Activated CD8-positive, alpha-beta memory T cell treated with anti-CD3 and anti-CD28 coated beads for 36 hours (primary cell): ENCODE data around the gene ZNF362. TPM values are rescaled to one million over a fixed set of nuclear protein-coding genes. Genes with fewer than 3 reads are reported as not detected.

Experiments used
- CTCF ChIA-PET: fragments of 350-600 bp; sonication (Branson Sonifier 250); formaldehyde crosslinking; loops from one replicate; lab custom pipeline; 2021; ENCODE audit warnings: antibody characterized with exemption; lab: Charles Lee
- POLR2A ChIA-PET: fragments of 350-600 bp; sonication (Branson Sonifier 250); formaldehyde crosslinking; loops from one replicate; lab custom pipeline; 2021; ENCODE audit warnings: antibody characterized with exemption; lab: Charles Lee
- total RNA-seq, 2 experiments: library from RNA; stranded (reverse); gene quantifications; one replicate each; pipeline ENCODE4 v1.2.3, GENCODE V29; 2021

Gene ZNF362
- total RNA-seq, 2 experiments from 2014 or later = 7.8 to 7.9 TPM

DNA sequence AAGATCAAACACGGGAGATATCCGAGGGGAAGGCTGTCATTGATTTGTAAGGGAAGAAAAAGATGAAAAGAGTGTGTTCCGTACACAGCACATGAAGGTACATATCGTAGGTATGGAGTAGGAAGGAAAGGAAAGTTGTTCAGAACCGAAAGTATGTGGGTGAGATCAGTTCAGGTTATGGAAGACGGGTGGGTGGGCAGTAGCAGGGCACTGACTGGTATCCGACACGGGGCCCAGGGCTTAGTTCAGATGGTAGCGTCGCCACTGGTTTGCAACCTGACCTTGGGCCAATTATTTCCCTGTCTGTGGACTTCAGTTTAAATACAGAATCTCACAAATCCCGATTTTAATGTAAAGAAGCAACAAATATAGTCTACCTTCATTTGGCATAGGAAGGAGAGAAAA, 92.4 kb downstream of the ZNF362 start:
- CTCF ChIA-PET = no interaction called here
- POLR2A ChIA-PET = no interaction called here

- POLR2A ChIA-PET = interaction anchor here (0.6 to 1.0 kb wide), 4 partner anchors 11 to 122 kb away, joined by 3 to 6 read pairs (median 4); no protein-coding TSS in a partner anchor
Observed at GRCh38 chr1:33349081-33349759, 92.9 kb downstream of the ZNF362 start.

GRCh38 chr1:33349778-33350610, 93.7 kb downstream of the ZNF362 start:
- POLR2A ChIA-PET = interaction anchor here (0.6 to 1.0 kb wide), 5 partner anchors 12 to 699 kb away, joined by 3 to 6 read pairs (median 3); partner anchors contain the start of gene RBBP4
- CTCF ChIA-PET = interaction anchor here (1.6 kb wide), 1 partner anchor 54 kb away, joined by 5 read pairs; no protein-coding TSS in a partner anchor

More at GRCh38 chr1:33349081-33349759, 92.9 kb downstream of the ZNF362 start:
- CTCF ChIA-PET = interaction anchor here (1.6 kb wide), 1 partner anchor 54 kb away, joined by 5 read pairs; no protein-coding TSS in a partner anchor

Other genes with a start within 250 kb of the ZNF362 start
- 100 to 1,000 TPM; 384 TPM for gene AK2, start 219.6 kb upstream of the ZNF362 start, total RNA-seq
- 1 to 10 TPM; 2.0 to 3.4 TPM for gene AZIN2, start 175.3 kb upstream of the ZNF362 start, total RNA-seq
- 1 to 10 TPM; 4.5 to 5.3 TPM for gene TRIM62, start 74.4 kb upstream of the ZNF362 start, total RNA-seq
- gene A3GALT2, start 64.6 kb downstream of the ZNF362 start, total RNA-seq = not detected
- gene PHC2, start 174.6 kb downstream of the ZNF362 start, total RNA-seq = 10 to 100 TPM; 23.9 to 25.5 TPM
- gene ZSCAN20, start 216.2 kb downstream of the ZNF362 start, total RNA-seq = 1 to 10 TPM; 3.5 to 3.9 TPM